Measurements from ENCODE around the gene GREB1L. TPM values are rescaled to one million over a fixed set of nuclear protein-coding genes. Genes with fewer than 3 reads are reported as not detected.

The GREB1L gene
- total RNA-seq, 4 donors from 2014 or later = 13.2 to 16.0 (median 14.5) TPM

GRCh38 chr18:21557607-21558253 lies 315.7 kb downstream of the GREB1L start:
- no peak overlapping the region for H3K4me3 ChIP-seq
- DNase-seq (ENCODE audit: extremely low spot score) = no peak
- no peaks in the 10 kb centered on the region for H3K27me3 ChIP-seq
- H3K27ac ChIP-seq (replicated peaks in 1 of 4) = no peak overlapping the region
- H3K4me1 ChIP-seq = peaks cover 0 to 7% (median 3%) of the 10 kb centered on the region in 4 donors
- intact Hi-C loops (cut with DNase I) = no loop called here
- H3K36me3 ChIP-seq = peaks cover 12 to 70% (median 45%) of the 10 kb centered on the region in 4 donors
- no peaks in the 10 kb centered on the region for H3K9me3 ChIP-seq
- TF ChIP-seq EP300 (IDR thresholded peaks at IDR 0.05) = no peak
- no peak for TF ChIP-seq POLR2AphosphoS5 (IDR thresholded peaks at IDR 0.05)
- no peak for TF ChIP-seq CTCF (IDR thresholded peaks at IDR 0.05)
- TF ChIP-seq POLR2A (IDR thresholded peaks at IDR 0.05; ENCODE audit: low read depth) = no peak
- 74% methylated on average over 6 of the region's 6 CpGs for WGBS

- H3K36me3 ChIP-seq = peaks cover 24 to 73% (median 58%) of the 10 kb centered on the region in 4 donors
- no peaks in the 10 kb centered on the region for H3K27me3 ChIP-seq
- no peaks in the 10 kb centered on the region for H3K9me3 ChIP-seq
- H3K27ac ChIP-seq (replicated peaks in 1 of 4) = no peak overlapping the region
- TF ChIP-seq POLR2A (IDR thresholded peaks at IDR 0.05; ENCODE audit: low read depth) = no peak
- TF ChIP-seq CTCF (IDR thresholded peaks at IDR 0.05) = no peak
- TF ChIP-seq EP300 (IDR thresholded peaks at IDR 0.05) = no peak
- TF ChIP-seq POLR2AphosphoS5 (IDR thresholded peaks at IDR 0.05) = no peak
- intact Hi-C loops (cut with DNase I) = no loop called here
- H3K4me1 ChIP-seq = peaks cover 0 to 7% (median 3%) of the 10 kb centered on the region in 4 donors
- no peak overlapping the region for H3K4me3 ChIP-seq
- DNase-seq (ENCODE audit: extremely low spot score) = no peak
Observed at GRCh38 chr18:21559195-21559594, 317.2 kb downstream of the GREB1L start.

- DNase-seq (ENCODE audit: extremely low spot score) = no peak
- Histone ChIP-seq H3K9me3 (no peaks in the 10 kb centered on the region), H3K4me1 (peaks cover 0 to 27% (median 25%) of the 10 kb centered on the region in 4 donors), H3K36me3 (peaks cover 0 to 78% (median 54%) of the 10 kb centered on the region in 4 donors), H3K27ac (replicated peaks in 1 of 4) (no peak overlapping the region), H3K27me3 (no peaks in the 10 kb centered on the region), H3K4me3 (no peak overlapping the region)
- intact Hi-C loops (cut with DNase I) = no loop called here
- TF ChIP-seq POLR2A (IDR thresholded peaks at IDR 0.05; ENCODE audit: low read depth) (no peak), CTCF (IDR thresholded peaks at IDR 0.05) (no peak), EP300 (IDR thresholded peaks at IDR 0.05) (no peak), POLR2AphosphoS5 (IDR thresholded peaks at IDR 0.05) (no peak)
Observed at GRCh38 chr18:21571772-21572171, 329.7 kb downstream of the GREB1L start.

Small RNAs within 50 kb of the gene (small RNA-seq; reads per million reads assigned to genes)
- 0 reads per million in 3 donors for gene RF00603

Other genes starting within 250 kb of the GREB1L start
- gene ROCK1, start 130.4 kb upstream of the GREB1L start, total RNA-seq = 100 to 1,000 TPM in 3 of 4 donors, 10 to 100 TPM in 1; 77.2 to 110 (median 106) TPM

All from esophagus muscularis mucosa (tissue), 4 donors.